HK-2 (cell line): Measurements from ENCODE around the gene DCLRE1B.

Experiments used
- DNase-seq: peaks from one replicate; pipeline ENCODE4 v3.0.0-alpha.2; 2018; ENCODE audit not compliant: unreplicated experiment

The DCLRE1B gene

GRCh38 chr1:113887402-113888175, 17.5 kb upstream of the DCLRE1B start, which contains the start of gene BCL2L15:
BCL2L15 (minus strand) TSS chr1:113887581; CDS start chr1:113887375, 206 bp downstream.
- DNase-seq, result no peak

GRCh38 chr1:113890816-113891215, 14.3 kb upstream of the DCLRE1B start:
- no peak for DNase-seq

GRCh38 chr1:113891631-113892220, 13.4 kb upstream of the DCLRE1B start:
- DNase-seq, result no peak

- DNase-seq, result no peak
Measured at GRCh38 chr1:113893267-113893666, 11.9 kb upstream of the DCLRE1B start.

GRCh38 chr1:113895098-113895497, 10.0 kb upstream of the DCLRE1B start:
- DNase-seq, result no peak

GRCh38 chr1:113895961-113896360, 9.2 kb upstream of the DCLRE1B start:
- no peak for DNase-seq

GRCh38 chr1:113898241-113898814, 6.8 kb upstream of the DCLRE1B start:
- DNase-seq, result no peak

- DNase-seq, result no peak
Measured at GRCh38 chr1:113899111-113899510, 6.0 kb upstream of the DCLRE1B start.

GRCh38 chr1:113901191-113901590, 3.9 kb upstream of the DCLRE1B start:
- DNase-seq, result no peak

GRCh38 chr1:113903501-113904292, 1.4 kb upstream of the DCLRE1B start:
- DNase-seq, result no peak

GRCh38 chr1:113904293-113904673, 843 bp upstream of the DCLRE1B start:
- DNase-seq, result peak; percentile 15

GRCh38 chr1:113905435-113905861, 322 bp downstream of the DCLRE1B start:
- DNase-seq, result no peak

- DNase-seq, result peak; percentile 39
Measured at GRCh38 chr1:113912594-113913311, 7.6 kb downstream of the DCLRE1B start.

- no peak for DNase-seq
Measured at GRCh38 chr1:113913312-113913668, 8.2 kb downstream of the DCLRE1B start.

- no peak for DNase-seq
Measured at GRCh38 chr1:113913887-113914664, 8.9 kb downstream of the DCLRE1B start.

GRCh38 chr1:113916974-113917373, 11.8 kb downstream of the DCLRE1B start:
- no peak for DNase-seq

GRCh38 chr1:113917400-113918082, 12.4 kb downstream of the DCLRE1B start:
- DNase-seq, result no peak

- DNase-seq, result no peak
Measured at GRCh38 chr1:113918243-113918642, 13.1 kb downstream of the DCLRE1B start.

- no peak for DNase-seq
Measured at GRCh38 chr1:113922957-113923356, 17.8 kb downstream of the DCLRE1B start.

GRCh38 chr1:113924473-113924872, 19.3 kb downstream of the DCLRE1B start:
- no peak for DNase-seq
